ENCODE data around the gene ADCY10.
"Not testable (repeated sequence)": the region's sequence is repeated elsewhere in the genome, so short reads cannot be mapped to it uniquely, and the experiment has no call there.

ADCY10 gene

DNA sequence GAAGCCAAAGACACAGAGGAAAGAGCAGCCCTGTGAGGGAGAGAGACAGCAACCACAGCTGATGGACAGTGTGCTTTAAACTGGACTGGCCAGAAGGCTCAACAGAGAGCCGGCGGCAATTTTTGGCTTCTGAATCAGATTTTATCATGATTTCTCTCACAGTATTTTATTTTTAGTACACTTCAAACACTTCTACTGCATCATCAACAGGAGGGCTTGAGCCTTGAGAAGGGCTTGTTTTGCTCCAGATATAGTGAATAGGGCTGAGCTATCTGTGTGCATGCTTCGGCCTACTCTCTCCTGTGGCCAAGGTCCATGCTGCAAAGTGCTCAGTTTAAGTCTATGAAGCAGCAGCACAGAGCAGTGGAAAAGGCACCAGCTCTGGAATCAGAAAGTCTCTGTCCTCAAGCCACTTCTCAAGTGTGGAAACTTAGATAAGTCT is 33.3 kb downstream of the ADCY10 start:
- no peak for DNase-seq

DNA sequence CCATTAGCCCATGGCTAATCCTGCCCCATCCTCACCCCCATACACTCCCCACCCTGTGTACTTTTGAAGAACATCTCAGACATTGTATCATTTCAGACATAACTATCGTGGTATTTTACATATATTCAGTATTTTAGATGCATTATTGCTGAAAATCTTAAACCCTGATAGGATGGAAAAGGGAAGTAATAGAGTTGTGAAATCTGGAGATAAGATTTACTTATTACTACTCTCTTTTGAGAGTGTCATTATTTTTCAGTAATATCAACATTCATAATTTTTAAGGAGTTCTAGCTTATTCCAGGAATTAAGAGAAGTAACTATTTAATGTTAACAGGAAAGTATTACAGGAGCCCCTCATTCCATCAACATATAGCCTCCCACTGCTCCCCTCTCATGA is 34.4 kb downstream of the ADCY10 start:
- DNase-seq: no peak

DNA sequence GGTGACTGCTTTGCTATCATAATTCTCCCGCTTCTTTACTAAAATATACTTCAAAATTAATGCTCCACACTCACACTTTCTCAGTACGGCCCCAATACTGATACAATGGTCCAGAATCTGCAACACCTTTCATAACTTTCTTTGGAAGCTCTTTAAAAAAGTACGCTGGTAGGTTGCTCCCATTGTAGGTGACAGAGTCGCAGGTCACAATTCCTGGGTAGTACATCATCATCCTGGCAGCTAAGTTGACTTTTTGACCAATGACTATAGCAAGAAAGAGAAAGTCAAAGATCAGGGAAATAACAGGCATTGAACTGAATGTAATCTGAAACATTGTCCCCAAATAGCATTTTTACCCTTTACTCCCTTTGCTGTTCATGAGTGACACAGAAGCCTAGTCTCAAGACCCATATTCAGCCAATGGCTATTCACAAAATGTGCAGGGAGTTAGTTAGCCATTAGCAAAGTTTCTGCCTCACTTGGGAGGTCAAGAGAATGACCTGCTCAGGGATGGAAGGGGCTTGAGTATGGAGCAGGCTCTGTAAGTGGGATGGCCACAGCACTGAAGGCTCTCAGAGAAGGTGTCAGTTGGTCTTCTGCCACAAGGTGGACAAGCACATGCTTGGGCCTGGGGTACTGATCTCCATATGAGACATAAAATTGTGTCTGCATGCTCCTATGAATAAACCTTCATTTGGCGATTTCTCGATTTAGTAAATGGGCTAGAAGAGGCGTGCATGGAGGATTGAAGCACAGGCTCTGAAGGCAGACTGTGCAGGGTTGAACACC is 35.4 kb downstream of the ADCY10 start:
- DNase-seq: no peak

DNA sequence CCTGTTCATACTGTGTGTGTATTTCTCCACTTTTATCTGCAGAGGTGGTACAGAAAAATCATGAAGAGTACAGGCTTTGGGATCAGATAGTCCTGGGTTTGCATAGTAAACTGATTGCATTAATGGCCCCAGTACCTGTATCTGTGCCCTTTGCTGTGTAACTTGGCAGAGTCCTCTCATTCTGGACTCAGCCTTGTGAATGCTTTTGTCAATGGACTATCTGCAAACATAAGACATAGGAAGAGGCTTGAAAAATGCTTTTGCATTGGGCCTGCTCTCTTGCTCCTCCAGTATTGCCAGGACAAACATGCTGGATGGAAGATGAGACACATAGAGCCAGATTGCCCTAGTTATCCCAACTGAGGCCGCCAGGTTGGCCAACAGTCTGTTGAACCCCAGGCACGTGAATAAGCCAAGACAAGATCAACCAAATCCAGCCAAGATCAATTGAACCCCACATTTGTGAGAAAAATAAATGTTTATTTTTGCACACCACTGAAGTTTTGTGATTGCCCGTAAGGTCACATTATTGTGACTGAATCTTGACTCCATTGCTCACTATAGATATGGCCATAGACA is 37.2 kb downstream of the ADCY10 start:
- DNase-seq: no peak

DNA sequence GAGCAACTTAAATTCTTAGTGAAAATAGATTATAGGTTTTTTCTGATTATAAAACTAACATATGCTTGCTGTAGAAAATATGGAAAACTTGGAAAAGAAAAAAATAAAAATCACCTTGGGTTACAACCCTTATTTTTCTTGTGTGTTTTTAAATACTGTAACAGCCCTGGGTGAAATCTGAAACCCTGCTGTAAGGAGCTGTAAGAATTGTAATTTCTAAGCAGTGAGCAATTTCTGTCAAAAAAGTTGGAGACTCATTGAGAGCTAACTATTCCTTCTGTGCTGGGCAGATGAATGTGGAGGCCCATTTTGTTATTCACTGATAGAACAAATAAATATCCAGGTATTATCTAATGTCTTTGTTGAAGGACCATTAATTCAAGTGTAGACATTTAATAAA is 42.6 kb downstream of the ADCY10 start:
- no peak for DNase-seq

DNA sequence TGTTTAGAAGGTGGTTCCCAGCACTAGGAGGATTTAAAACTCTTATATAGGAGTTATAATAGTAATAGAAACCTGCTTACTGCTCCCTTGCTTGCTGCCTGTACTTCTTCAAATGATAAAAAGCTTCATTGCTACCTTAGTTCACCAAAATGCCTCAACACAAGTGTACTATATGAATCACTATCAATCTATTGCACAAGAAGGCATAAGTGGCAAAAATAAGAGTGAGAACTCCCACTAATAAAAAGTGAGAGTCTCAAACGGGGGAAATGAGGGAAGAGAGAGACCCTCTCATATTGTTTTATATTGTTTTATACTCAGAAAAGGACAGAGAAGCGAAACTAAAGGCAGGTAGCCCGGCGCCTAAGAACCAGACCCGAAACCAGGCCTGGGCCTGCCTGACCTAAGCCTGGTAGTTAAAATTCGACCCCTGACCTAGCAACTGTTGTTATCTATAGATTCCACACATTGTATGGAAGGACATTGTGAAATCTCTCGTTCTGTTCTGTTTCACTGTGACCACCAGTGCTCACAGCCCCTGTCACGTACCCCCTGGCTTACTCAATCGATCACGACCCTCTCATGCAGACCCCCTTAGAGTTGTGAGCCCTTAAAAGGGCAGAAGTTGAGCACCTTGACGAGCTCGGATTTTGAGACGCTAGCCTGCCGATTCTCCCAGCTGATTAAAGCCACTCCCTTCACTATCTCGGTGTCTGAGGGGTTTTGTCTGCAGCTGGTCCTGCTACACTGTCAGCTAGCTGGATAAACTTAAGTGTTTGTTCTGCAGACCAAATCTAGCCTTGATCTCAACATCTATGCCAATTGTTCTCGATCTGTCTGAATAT is 44.6 kb downstream of the ADCY10 start:
- not testable (repeated sequence) for DNase-seq

DNA sequence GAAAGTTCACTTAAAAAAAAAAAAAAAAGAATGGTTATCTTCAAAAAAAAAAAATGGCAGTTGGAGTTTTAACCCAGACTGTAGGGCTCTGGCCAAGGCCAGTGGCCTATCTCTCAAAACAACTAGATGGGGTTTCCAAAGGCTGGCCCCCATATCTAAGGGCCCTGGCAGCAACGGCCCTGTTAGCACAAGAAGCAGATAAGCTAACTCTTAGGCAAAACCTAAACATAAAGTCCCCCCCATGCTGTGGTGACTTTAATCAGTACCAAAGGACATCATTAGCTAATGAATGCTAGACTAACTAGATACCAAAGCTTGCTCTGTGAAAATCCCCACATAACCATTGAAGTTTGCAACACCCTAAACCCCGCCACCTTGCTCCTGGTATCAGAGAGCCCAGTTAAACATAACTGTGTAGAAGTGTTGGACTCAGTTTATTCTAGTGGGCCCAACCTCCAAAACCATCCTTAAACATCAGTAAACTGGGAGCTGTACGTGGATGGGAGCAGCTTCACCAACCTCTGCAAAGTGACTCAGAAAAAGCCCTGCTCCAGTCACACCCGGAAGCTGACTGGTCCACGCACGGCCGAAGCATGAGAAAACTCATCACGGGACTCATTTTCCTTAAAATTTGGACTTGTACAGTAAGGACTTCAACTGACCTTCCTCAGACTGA is 47.1 kb downstream of the ADCY10 start:
- not testable (repeated sequence) for DNase-seq

DNA sequence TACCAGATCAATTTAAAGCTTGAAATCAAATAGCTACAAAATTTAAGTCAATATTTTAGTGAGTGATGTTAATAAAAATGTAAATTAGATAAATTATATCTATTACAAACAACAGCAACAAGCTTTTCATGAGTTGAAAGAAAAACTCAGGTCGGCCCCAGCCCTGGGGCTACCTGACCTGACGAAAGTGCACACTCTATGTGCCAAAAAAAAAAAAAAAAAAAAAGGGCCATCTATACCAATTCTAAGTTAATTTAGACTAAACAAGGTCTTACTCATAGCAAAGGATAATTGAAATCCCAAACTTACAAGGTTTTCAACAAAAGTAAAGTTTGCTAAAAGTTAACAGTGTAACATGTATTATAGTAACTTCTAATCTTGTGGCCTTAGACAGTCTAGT is 47.6 kb downstream of the ADCY10 start:
- DNase-seq: not testable (repeated sequence)

DNA sequence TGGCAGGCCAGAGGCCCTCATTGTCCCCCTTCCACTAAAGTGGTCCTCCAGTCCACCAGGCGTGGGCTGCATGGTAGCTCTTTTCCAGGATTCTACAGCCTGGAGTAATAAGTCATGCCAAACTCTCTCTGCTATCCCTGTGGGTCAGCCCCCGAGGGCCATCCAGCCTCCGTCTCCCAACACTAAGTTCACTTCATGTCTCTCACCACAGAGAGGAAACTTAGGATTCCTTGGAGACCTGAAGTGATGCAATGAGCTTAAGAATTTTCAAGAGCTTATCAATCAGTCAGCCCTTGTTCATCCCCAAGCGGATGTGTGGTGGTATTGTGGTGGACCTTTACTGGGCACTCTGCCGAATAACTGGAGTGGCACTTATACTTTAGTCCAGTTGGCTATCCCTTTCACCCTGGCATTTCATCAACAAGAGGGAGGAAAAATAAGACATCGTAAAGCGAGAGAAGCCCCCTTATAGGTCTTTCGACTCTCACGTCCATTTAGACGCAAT is 48.1 kb downstream of the ADCY10 start:
- DNase-seq: not testable (repeated sequence)

DNA sequence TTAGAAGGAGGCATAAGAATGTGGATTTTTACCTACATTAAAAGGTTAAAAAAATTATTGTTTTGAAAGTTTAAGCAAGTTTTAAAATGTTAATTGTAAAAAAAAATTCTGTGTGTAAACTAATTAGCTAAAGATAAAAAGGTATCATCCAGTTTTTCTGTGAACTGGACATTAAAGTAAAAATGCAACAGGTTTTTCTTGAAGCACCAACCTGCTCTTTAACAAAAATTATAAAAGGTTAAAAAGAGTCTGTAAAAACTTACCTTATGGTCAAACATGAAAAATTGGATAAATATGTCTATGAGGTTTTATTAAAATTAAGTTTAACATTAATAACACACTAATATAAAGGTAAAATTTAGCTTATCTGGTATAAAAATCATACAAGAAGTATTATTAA is 48.7 kb downstream of the ADCY10 start:
- DNase-seq: not testable (repeated sequence)

DNA sequence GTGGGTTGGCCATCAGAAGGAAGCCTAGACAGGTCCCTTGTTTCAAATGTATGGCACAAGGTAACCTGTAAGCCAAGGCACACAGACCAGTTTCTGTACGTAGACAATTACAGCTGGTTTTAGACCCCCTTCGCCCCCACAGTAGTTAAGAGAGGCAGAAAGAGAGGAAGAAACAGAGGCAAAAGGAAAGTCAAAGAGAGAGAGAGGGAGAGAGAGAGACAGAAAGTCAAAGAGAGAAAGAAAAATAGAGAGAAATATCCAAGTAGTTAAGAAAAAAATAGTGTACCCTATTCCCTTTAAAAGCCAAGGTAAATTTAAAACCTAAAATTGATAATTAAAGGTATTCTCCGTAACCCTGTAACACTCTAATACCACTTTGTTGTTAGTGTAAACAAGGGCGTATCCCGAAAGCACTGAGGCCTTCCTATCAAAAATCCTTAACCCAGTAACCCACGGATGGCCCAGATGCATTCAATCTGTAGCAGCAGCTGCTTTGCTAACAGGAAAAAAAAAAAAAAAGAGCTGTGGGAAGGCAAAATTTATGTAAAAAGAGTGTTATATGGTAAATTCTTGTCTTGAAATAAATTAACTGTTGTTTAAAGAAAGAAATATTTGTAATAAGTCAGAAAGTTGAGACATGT is 49.4 kb downstream of the ADCY10 start:
- no peak for DNase-seq

DNA sequence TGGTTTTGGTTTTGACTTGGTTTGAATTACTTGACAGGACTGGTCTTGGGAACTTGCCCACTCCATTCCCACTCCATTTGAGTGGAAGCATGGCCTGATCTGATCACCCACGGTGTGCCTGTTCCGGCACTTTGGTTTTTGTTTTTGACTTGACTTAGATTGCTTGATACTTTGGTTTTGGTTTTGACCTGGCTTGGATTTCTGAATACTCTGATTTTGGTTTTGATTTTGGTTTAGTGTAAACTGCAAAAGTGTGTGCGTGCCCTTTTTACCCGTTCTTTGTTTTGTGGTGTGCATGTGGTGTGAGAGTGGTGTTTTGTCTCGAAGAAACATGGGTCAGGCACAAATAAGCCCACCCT is 50.0 kb downstream of the ADCY10 start:
- no peak for DNase-seq

DNA sequence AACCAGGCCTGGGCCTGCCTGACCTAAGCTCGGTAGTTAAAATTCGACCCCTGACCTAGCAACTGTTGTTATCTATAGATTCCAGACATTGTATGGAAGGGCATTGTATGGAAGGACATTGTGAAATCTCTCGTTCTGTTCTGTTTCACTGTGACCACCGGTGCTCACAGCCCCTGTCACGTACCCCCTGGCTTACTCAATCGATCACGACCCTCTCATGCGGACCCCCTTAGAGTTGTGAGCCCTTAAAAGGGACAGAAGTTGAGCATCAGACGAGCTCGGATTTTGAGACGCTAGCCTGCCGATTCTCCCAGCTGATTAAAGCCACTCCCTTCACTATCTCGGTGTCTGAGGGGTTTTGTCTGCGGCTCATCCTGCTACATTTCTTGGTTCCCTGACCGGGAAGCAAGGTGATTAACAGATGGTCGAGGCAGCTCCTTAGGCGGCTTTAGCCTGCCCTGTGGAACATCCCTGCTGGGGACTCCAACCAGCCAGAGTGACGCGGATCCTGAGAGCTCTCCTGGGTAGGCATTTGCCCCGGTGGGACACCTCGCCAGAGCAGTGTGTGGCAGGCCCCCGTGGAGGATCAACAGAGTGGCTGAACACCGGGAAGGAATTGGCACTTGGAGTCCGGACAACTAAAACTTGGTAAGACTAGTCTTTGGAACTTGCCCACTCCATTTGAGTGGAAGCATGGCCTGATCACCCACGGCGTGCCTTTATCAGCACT is 50.6 kb downstream of the ADCY10 start:
- DNase-seq: not testable (repeated sequence)

DNA sequence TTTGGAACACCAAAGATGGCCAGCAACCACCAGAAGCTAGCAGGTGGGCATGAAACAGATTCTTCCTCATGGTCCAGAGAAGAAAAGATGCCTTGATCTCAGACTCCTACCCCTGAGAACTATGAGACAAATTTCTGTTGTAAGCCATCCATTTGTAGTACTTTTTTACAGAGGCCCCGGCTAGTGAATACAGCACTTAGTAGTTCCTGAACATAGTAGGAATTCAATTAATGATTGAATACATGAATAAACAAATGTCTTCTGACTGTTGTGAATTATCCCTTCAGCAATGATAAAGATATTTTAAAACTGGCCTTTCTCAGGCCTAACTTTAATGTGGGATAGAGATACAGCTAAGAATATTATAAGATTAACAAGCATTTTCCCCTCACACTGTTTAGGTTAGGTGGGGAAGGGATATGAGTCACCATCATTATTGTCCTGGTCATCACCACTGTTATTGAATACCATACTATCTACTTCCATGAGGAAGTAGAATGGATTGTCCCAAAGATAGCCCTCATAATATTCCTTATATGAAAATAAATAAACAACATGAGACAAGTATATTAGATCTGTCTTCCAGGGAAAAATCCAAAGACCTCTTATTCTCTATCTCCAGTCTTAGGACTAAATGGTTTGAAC is 51.4 kb downstream of the ADCY10 start:
- DNase-seq: no peak

DNA sequence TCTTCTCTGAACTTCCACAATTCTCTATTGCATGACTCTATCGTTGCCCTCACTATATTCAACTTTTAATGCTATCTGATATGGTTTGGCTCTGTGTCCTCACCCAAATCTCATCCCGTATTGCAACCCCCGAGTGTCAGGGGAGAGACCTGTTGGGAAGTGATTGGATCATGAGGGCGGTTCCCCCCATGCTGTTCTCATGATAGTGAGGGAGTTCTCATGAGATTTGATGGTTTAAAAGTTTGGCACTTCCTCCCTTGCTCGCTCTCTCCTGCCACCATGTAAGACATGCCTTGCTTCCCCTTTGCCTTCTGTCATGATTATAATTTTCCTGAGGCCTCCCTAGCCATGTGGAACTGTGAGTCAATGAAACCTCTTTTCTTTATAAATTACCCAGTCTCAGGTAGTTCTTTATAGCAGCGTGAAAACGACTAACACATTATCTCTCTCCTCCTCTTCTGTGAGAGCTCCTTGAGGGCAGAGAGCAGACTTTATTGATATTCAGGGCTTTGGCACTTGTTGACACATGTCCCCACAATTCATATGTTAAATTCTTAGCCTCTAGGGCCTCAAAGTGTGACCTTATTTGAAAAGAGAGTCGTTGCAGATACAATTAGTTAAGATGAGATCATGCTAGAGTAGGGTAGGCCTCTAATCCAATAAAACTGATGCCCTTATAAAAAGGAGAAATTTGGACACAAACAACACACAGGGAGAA is 52.1 kb downstream of the ADCY10 start:
- DNase-seq: no peak

DNA sequence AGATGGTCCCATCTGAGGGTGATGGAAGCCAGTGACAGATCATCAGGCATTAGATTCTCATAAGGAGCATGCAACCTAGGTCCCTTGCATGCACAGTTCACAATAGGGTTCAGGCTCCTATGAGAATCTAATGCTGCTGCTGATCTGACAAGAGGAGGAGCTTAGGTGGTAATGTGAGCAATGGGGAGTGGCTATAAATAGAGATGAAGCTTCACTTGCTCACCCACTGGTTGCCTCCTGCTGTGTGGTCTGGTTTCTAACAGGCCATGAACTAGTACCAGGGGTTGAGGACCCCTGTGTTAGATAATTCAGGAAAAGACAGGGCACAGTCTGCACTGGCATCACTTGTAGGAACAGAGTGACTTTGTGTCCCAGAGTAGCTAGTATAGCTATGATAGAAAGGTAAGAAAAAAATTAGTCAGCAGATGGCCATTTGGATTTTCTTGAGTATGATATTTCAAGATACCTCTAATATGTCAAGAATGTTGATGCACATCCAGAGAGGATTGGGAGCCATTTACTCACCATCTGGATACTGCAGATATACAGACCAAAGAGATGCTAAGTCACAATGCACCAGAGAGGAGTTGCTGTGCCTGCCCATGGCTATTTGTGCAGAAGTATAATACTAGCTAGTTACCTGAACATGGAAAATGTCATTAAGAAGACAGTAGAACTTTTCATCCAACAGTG is 53.6 kb downstream of the ADCY10 start:
- no peak for DNase-seq

DNA sequence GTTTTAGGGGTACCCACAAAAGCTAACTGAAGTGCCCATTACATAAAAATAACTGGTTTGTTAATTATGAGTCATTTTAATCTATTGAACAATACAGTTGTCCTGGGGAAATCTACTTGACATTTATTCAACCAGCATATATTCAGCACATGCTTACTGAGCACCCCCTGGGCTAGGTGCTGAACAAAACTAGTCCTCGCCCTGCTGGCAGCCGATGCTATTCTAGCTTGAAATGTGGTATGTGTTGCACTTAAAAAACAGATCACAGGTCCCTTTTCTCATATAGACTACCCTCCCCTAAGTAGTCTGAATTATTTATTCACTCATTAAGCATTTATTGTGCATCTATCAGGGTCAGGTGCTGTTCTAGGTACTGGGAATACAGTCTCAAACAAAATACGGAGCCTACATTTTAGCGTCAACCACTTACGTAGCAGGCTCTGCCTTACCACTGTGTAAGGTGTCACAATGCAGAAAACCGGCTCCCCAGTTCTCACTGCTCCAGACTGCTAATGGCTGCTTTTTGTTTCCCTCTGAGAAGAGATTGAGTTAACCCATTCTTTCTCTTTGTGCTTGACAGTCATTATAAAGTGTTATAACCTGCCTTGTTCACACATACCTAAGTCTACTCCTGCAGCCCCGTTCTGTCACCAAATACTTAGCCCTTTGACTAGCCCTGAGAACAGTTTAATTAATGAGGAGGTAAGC is 57.1 kb downstream of the ADCY10 start:
- DNase-seq: no peak

DNA sequence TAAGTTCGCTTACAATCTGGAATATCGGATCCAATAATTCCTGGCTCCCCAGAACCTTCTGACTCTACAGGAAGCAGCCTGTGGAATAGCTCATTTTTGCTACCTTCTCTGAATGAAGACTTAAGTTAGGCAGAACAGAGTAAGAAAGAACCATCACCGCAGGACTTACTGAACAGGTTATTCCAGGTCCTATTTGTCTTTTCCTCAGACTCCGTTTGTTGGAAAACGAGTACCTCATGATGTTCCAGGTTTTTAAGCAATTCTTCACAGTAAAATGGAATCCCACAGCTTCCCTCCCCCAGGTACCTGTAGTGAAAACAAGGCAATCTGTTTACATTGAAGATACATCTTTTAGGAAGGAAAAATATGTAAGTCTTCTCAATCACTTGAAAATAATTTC is 59.8 kb downstream of the ADCY10 start:
- no peak for DNase-seq

DNA sequence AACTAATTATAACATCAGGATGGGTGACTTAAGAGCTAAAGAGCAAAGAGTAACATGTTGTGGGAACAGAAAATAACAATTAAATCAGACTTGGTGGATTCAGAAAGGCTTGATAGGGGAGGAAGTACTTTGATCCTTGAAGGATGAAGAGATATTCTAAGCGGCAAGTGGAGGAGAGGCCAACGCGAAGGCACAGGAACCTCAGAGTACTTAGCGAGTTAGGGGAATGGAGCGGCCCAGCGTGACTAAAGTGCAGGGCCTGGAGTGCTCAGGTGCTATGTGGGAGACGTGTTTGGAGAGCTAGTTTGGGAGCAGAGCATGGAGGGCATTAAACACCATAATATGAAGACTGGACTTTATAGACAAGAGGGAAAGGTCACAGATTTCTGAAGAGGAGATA is 64.3 kb downstream of the ADCY10 start:
- DNase-seq: no peak
